GM19099 (cell line): Measurements from ENCODE around the gene HOXA2.

Experiments
- POLR2A ChIP-seq: IDR thresholded peaks from 3 replicates; pipeline ENCODE4 v1.6.1; 2011; ENCODE audit warnings: low read depth; ENCODE audit not compliant: insufficient read length; ENCODE audit errors: extremely low read depth

The HOXA2 gene

GRCh38 chr7:27073076-27073475 lies 29.4 kb downstream of the HOXA2 start:
- TF ChIP-seq POLR2A, result no peak

GRCh38 chr7:27071622-27072390 lies 30.7 kb downstream of the HOXA2 start:
- TF ChIP-seq POLR2A, result no peak

GRCh38 chr7:27068259-27068658 lies 34.2 kb downstream of the HOXA2 start:
- no peak for TF ChIP-seq POLR2A

GRCh38 chr7:27066148-27066547 lies 36.3 kb downstream of the HOXA2 start:
- no peak for TF ChIP-seq POLR2A

GRCh38 chr7:27065709-27066108 lies 36.8 kb downstream of the HOXA2 start:
- TF ChIP-seq POLR2A, result no peak

GRCh38 chr7:27064661-27065060 lies 37.8 kb downstream of the HOXA2 start:
- TF ChIP-seq POLR2A, result no peak

GRCh38 chr7:27064159-27064558 lies 38.3 kb downstream of the HOXA2 start:
- TF ChIP-seq POLR2A, result no peak

- TF ChIP-seq POLR2A, result no peak
Measured at GRCh38 chr7:27062946-27063345, 39.5 kb downstream of the HOXA2 start.

GRCh38 chr7:27053153-27053552 lies 49.3 kb downstream of the HOXA2 start:
- TF ChIP-seq POLR2A, result no peak

GRCh38 chr7:27051451-27051850 lies 51.0 kb downstream of the HOXA2 start:
- TF ChIP-seq POLR2A, result no peak
